CD4-positive, alpha-beta T cell (primary cell): Measurements from ENCODE around the gene DACT2. TPM values are rescaled to one million over a fixed set of nuclear protein-coding genes. Genes with fewer than 3 reads are reported as not detected.

Source experiments
- ATAC-seq: fragments of 200-7000 bp; cut with Tn5 transposase; one replicate; pipeline ENCODE4 v1.10.0; 2022; ENCODE audit warnings: mild to moderate bottlenecking; ENCODE audit not compliant: poor library complexity
- CTCF ChIA-PET: fragments of 350-600 bp; sonication (Branson Sonifier 250); formaldehyde crosslinking; loops from one replicate; lab custom pipeline; 2021; ENCODE audit warnings: antibody characterized with exemption, inconsistent platforms; lab: Charles Lee
- POLR2A ChIA-PET: fragments of 350-600 bp; sonication (Branson Sonifier 250); formaldehyde crosslinking; loops from one replicate; lab custom pipeline; 2021; ENCODE audit warnings: antibody characterized with exemption, inconsistent platforms; lab: Charles Lee
- DNase-seq, 14 experiments: peaks; one replicate each; pipeline ENCODE4 v3.0.0-alpha.2; 2013 to 2020; ENCODE audit warnings: mixed read lengths in 2 of 14
- H3K27ac ChIP-seq, 2 donors: one replicate each; pipeline versions ENCODE4 v1.5.1 to v1.7.0; 2013; ENCODE audit warnings: low read length in 2 of 2, low read depth in 1 of 2, mild to moderate bottlenecking in 1 of 2
- H3K27me3 ChIP-seq, 2 experiments: 1 replicate in 1 of 2; 2 replicates in 1 of 2; pipeline versions ENCODE4 v1.6.1 to v1.7.0; 2013; ENCODE audit warnings: low read length in 2 of 2, control low read depth in 1 of 2, mild to moderate bottlenecking in 1 of 2, moderate library complexity in 1 of 2; ENCODE audit not compliant: insufficient read depth in 2 of 2, control insufficient read depth in 1 of 2
- H3K36me3 ChIP-seq: one replicate; pipeline ENCODE4 v1.6.1; 2013; ENCODE audit warnings: low read length, control low read depth; ENCODE audit not compliant: insufficient read depth
- H3K4me1 ChIP-seq: one replicate; pipeline ENCODE4 v1.6.1; 2013; ENCODE audit warnings: low read length, control low read depth; ENCODE audit not compliant: insufficient read depth
- H3K4me3 ChIP-seq: one replicate; pipeline ENCODE4 v1.5.1; 2013; ENCODE audit warnings: mild to moderate bottlenecking, low read length, moderate library complexity
- H3K9me3 ChIP-seq, 2 experiments: 1 replicate in 1 of 2; 2 replicates in 1 of 2; pipeline versions ENCODE4 v1.6.1 to v1.7.0; 2013; ENCODE audit warnings: low read length in 2 of 2, mild to moderate bottlenecking in 2 of 2, control low read depth in 1 of 2, moderate library complexity in 1 of 2; ENCODE audit not compliant: control insufficient read depth in 1 of 2, insufficient read depth in 1 of 2
- H3K27ac Mint-ChIP-seq: one replicate; pipeline ENCODE4 v1.8.0; 2020; ENCODE audit warnings: mixed read lengths
- H3K27me3 Mint-ChIP-seq: one replicate; pipeline ENCODE4 v1.8.0; 2021; ENCODE audit warnings: mixed read lengths
- H3K36me3 Mint-ChIP-seq: one replicate; pipeline ENCODE4 v1.8.0; 2021; ENCODE audit warnings: low read depth, mixed read lengths
- H3K4me1 Mint-ChIP-seq: one replicate; pipeline ENCODE4 v1.8.0; 2021; ENCODE audit warnings: low read depth, mixed read lengths
- H3K4me3 Mint-ChIP-seq: one replicate; pipeline ENCODE4 v1.8.0; 2020; ENCODE audit warnings: mild to moderate bottlenecking, mixed read lengths
- H3K9me3 Mint-ChIP-seq: one replicate; pipeline ENCODE4 v1.8.0; 2020; ENCODE audit warnings: mixed read lengths
- intact Hi-C, 2 experiments: fragments of 100-400 bp; cut with DNase I in 1 of 2; cut with micrococcal nuclease in 1 of 2; formaldehyde crosslinking; loops; one replicate each; pipeline versions ENCODE4 v1.15.1 to v1.9.0; 2023 to 2025; cut with DNase I, micrococcal nuclease
- total RNA-seq, 174 experiments: library from RNA in 2 of 174; stranded (reverse) in 2 of 174; gene quantifications; one replicate each; pipeline ENCODE4 v1.2.3 and lab custom pipeline; 2021 to 2026
- TF ChIP-seq, protein P1 (sequence below): fragments of 200-600 bp; IDR thresholded peaks from one replicate; pipeline ENCODE4 v1.8.0; 2022; ENCODE audit warnings: antibody characterized with exemption, mild to moderate bottlenecking

DACT2 gene
- total RNA-seq, 2 experiments from 2014 or later = not detected

DNA sequence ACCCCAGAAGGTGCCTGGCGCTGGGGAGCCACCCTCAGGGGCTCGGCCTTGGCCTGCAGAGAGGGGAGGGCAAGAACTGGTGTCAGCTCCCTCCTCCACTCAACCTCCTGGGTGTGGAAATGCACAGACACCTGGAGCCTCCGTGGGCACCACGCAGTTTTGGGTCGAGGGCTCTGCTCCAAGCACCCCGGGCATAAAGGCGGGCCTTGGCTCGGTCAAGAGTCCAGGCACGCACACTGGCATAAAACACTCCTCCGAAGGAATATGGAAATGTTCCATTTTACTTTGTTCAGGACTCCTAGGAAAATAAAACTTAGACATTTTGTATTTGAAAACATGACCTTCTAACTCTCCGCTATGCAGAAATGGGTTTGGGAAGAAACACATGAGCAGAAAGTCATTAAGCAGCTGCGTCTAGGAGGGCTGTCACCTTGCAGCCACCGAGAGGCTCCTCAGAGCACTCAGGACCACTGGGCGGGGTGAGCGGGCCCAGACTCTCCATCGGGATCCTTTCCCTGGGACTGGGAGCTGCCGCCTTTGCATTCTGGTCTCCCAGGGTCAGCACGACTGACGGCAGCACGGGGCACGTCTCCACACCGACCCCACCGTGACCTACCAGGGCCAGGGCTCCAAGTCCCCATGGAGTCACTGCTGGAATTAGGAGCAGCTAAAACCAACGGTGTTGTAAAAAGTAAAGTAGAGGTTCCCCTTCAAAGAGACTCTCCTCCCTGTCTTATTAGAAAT is 46.0 kb upstream of the DACT2 start:
- H3K9me3 Mint-ChIP-seq = no peaks in the 10 kb centered on the region
- ChIA-PET CTCF (no interaction called here), POLR2A (no interaction called here)
- ATAC-seq (no peak), DNase-seq (no peak)
- Histone ChIP-seq H3K4me1 (peaks cover 8% of the 10 kb centered on the region), H3K27ac (no peak overlapping the region), H3K27me3 (no peaks in the 10 kb centered on the region), H3K9me3 (peaks cover 0 to 12% of the 10 kb centered on the region in 2 experiments), H3K36me3 (no peaks in the 10 kb centered on the region), H3K4me3 (no peak overlapping the region)
- H3K27ac Mint-ChIP-seq = no peak overlapping the region
- TF ChIP-seq, protein P1, sequence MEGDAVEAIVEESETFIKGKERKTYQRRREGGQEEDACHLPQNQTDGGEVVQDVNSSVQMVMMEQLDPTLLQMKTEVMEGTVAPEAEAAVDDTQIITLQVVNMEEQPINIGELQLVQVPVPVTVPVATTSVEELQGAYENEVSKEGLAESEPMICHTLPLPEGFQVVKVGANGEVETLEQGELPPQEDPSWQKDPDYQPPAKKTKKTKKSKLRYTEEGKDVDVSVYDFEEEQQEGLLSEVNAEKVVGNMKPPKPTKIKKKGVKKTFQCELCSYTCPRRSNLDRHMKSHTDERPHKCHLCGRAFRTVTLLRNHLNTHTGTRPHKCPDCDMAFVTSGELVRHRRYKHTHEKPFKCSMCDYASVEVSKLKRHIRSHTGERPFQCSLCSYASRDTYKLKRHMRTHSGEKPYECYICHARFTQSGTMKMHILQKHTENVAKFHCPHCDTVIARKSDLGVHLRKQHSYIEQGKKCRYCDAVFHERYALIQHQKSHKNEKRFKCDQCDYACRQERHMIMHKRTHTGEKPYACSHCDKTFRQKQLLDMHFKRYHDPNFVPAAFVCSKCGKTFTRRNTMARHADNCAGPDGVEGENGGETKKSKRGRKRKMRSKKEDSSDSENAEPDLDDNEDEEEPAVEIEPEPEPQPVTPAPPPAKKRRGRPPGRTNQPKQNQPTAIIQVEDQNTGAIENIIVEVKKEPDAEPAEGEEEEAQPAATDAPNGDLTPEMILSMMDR = no peak
- H3K4me3 Mint-ChIP-seq = no peak overlapping the region
- peaks cover 5% of the 10 kb centered on the region for H3K4me1 Mint-ChIP-seq
- intact Hi-C loops = no loop called here
- no peaks in the 10 kb centered on the region for H3K36me3 Mint-ChIP-seq
- H3K27me3 Mint-ChIP-seq = peaks cover 10% of the 10 kb centered on the region

DNA sequence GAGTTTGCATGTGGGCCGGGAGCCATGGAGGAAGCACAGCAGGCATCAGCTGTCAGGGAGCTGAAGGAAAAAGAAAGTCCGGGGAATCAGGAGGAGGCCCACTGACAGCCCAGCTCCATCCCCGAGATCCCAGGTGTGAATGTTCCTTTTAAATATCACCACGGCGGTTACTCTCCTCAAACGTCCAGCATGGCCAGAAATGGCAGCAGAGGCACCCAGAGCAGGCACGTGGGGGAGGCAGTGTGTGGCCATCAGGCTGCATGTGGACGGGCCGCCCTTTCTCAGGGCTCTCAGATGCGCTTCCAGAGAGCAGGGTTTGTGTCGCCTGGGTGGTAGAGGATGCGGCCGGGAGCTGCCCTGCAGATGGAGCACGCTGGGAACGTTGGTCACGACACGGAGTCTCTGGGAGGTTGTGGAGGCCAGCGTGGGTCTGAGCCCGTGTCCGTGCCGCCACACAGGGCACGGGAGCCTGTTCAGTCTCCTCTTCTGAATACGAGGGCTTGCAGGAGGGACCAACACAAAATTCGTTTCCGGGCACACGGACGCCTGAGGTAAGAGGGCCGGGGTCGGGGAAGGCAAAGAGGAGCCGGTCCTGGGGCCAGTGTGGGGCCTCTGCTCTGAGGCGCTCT is 45.3 kb upstream of the DACT2 start:
- POLR2A ChIA-PET = no interaction called here
- no peak for DNase-seq
- H3K27me3 Mint-ChIP-seq = peaks cover 10% of the 10 kb centered on the region
- CTCF ChIA-PET = no interaction called here
- no peaks in the 10 kb centered on the region for H3K36me3 Mint-ChIP-seq
- H3K27ac Mint-ChIP-seq = no peak overlapping the region
- Histone ChIP-seq H3K9me3 (peaks cover 0 to 10% of the 10 kb centered on the region in 2 experiments), H3K36me3 (no peaks in the 10 kb centered on the region), H3K27ac (no peak overlapping the region), H3K27me3 (no peaks in the 10 kb centered on the region), H3K4me3 (no peak overlapping the region), H3K4me1 (peaks cover 2% of the 10 kb centered on the region)
- TF ChIP-seq, protein P1 = no peak
- ATAC-seq = no peak
- peaks cover 2% of the 10 kb centered on the region for H3K9me3 Mint-ChIP-seq
- no peak overlapping the region for H3K4me3 Mint-ChIP-seq
- H3K4me1 Mint-ChIP-seq = peaks cover 2% of the 10 kb centered on the region
- intact Hi-C loops = no loop called here

DNA sequence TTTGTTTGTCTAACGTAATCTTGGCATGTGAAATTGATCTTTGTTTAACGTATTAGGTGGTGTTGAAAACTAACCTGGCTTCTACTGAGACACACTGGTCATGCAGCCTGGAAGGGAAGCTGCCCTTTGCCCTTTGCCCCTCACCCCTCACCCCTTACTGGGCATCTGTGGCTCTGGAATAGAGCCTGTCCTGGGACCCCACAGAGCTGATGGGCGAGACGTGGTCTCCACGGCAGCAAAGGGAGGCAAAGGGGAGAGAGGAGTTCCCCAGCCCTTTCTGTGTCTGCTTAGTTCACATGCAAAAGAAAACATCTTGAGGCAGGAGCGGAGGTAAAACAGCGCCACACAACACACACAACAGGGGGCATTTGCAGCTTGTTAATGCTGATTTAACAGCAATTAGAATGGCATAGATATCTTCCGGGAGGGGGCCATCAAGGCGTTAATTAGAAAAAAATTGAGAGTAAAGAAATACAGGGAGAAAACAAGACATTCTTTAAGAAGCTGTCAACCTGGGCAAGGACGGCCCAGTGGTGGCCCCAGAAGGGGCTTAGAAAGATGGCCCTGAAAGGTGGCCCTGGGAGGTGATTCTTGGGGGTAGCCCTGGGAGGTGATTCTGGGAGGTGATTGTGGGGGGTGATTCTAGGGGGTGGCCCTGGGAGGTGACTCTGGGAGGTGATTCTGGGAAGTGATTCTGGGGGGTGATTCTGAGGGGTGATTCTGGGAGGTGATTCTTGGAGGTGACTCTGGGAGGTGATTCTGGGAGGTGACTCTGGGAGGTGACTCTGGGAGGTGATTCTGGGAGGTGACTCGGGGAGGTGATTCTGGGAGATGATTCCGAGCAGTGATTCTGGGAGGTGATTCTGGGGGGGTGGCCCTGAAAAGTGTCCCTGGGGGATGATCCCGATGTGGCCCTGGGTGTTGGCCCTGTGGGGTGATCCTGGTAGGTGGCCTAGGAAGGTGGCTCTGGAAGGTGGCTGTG is 44.5 kb upstream of the DACT2 start:
- ChIA-PET CTCF (no interaction called here), POLR2A (no interaction called here)
- Histone ChIP-seq H3K4me3 (no peak overlapping the region), H3K9me3 (peaks cover 0 to 10% of the 10 kb centered on the region in 2 experiments), H3K27me3 (no peaks in the 10 kb centered on the region), H3K36me3 (no peaks in the 10 kb centered on the region), H3K27ac (no peak overlapping the region), H3K4me1 (no peaks in the 10 kb centered on the region)
- TF ChIP-seq, protein P1 = no peak
- H3K27me3 Mint-ChIP-seq = peaks cover 15% of the 10 kb centered on the region
- H3K36me3 Mint-ChIP-seq = no peaks in the 10 kb centered on the region
- no peak overlapping the region for H3K4me3 Mint-ChIP-seq
- intact Hi-C loops = no loop called here
- H3K4me1 Mint-ChIP-seq = no peaks in the 10 kb centered on the region
- DNase-seq = no peak
- ATAC-seq = no peak
- H3K9me3 Mint-ChIP-seq = peaks cover 2% of the 10 kb centered on the region
- H3K27ac Mint-ChIP-seq = no peak overlapping the region
